ENCODE data around the gene PSG7.
"Not testable (repeated sequence)": the region's sequence is repeated elsewhere in the genome, so short reads cannot be mapped to it uniquely, and the experiment has no call there.

The PSG7 gene

DNA sequence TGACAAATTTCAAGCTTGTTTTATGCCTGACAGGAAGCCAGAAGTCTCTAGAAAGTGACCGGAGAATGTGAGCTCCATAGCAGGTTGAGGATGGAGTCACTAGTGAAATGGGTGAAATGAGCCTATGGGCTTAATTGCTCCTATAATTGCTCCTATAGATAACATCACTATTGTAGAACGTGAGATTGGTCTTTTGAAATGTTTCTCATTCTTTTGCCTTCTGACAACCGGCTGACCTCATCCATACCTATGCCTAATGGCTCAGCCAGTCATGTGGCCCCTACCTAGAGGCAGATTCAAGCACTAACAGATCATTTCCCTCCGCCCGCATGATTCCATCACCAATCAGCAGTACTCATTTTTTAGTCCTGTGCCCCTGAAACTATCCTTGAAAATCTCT, 23.5 kb downstream of the PSG7 start:
- DNase-seq (ENCODE audit: low spot score): not testable (repeated sequence)

DNA sequence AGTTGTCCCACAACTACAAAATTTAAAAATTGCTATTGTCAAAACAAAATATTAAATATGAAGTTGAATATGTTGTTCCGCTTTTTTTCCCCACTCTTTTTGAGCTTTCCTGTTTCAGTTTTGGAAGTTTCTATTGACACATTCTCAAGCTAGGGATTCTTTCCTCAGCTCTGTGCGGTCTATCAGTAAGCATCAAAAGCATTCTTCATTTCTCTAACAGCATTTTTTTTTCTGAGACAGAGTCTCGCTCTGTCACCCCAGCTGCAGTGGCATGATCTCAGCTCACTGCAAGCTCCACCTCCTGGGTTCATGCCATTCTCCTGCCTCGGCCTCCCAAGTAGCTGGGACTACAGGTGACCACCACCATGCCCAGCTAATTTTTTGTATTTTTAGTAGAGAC, 24.1 kb downstream of the PSG7 start:
- DNase-seq (ENCODE audit: low spot score): not testable (repeated sequence)

DNA sequence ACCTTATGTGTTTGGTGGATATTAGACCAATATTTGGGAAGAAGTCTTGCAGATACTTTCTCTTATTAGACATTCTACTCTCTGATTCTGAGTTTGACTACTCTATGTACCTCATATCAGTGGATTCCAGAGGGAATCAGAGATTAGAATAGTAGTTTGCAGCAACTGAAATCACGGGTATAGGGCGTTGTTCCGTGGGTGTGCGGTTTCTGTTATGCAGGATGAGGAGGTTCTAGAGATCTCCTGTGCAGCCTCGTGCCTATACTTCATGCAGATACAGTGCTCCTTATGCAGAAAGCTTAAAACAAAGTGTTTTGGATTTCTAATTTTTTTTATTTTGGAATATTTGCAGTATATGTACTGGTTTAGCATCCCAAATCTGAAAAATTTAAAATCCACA, 25.3 kb downstream of the PSG7 start:
- not testable (repeated sequence) for DNase-seq (ENCODE audit: low spot score)

DNA sequence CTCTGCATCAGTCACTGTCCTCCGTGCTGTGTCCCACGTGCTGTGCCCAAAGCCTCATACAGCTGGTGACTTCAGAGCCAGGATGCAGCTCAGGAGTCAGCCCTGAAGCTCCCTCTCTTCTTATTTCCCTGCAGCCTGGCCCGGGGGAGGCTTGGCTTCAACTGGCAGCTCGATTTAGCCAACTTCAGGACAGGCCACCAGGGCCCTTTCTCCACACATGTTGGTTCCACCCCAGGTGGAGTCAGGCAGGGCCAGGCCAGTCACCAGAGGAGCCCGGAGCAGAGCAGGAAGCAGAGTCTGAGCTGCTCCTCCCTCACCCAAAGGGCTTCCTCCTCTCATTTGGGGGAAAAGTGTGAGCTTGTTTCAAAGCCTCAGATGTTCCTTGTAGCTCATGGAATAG, 30.8 kb downstream of the PSG7 start:
- DNase-seq (ENCODE audit: low spot score): not testable (repeated sequence)

DNA sequence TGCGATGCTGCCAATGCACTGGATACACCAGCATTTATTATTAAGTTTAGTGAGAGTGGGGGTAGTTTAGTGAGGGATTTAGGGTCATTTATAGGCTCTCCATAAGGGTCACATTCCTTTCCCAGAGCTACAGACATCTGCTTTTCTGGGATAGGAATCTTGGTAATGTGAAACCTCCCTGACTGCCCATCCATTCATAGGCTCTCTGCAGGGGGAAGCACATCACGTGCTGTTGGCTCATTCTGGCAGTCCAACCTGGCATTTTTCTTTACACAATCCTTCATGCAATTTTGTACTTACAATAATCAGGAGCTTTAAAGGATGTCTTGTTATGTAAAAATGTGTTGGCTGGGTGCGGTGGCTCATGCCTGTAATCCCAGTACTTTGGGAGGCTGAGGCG, 36.4 kb downstream of the PSG7 start:
- DNase-seq (ENCODE audit: low spot score): not testable (repeated sequence)

DNA sequence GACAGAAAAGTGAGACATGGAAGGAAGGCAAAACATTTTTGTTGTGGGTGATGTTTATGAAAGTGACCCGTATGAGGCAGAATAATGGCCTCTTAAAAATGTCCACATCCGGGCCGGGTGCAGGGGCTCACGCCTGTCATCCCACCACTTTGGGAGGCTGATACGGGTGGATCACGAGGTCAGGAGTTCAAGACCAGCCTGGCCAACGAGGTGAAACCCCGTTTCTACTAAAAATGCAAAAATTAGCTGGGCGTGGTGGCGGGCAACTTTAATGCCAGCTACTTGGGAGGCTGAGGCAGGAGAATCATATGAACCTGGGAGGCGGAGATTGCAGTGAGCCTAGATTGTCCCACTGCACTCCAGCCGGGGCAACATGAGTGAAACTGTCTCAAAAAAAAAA, 37.3 kb downstream of the PSG7 start:
- not testable (repeated sequence) for DNase-seq (ENCODE audit: low spot score)

DNA sequence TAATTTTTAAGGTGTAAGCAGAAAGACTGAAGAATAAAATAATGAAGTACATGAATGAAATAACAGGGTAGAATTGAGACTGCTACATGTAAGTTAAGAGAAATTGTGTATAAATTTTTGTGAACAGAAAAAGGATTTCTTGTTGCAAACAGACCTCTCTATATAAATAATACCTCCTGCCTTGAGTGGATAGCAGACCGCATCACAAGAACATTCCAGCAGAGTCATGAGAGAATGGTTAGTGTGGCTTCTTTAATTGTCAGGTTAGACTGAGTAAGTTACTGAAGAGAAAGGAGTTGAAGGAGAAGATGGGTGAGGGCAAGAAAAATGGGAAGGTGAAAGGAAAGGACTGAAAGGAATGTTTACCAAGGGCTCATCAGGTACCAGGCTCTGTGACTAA, 37.9 kb downstream of the PSG7 start:
- not testable (repeated sequence) for DNase-seq (ENCODE audit: low spot score)

DNA sequence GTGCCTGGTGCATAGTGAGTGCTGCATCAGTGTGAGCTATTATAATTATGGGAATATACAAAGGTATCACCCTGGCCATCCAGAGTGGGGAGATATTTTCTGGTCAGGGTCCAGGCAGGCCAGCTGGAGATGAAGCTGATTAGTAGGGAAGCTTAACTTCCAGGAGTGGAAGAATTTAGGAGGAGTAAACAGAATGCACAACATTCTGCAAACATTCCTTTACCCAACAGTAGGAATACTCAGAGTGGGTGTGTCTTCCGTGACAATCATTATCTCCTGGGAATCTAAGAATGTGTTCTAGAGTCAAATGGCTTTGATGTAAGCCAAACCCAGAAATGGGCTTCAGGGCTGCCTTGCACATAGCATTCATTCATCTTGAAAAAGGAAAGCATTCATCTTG, 38.4 kb downstream of the PSG7 start:
- DNase-seq (ENCODE audit: low spot score): not testable (repeated sequence)

DNA sequence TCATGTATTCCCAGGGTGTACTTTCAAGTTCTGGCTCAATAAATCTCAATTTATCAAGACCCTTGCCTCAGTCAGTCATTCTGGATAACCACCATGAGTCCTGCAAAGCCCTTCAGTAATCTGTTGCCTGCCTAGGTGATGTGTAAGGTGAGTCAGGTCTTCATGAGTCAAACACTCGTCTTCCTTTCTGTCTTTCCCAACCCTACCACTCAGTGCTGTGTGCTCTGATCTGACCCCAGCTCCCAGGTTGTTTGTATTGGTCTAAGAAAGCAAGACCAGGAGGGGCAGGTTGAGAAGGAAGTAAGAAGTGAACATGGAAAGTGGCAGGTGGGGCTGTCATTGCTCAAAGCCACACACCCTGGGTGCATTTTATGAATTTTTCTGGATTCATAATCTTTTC, 39.3 kb downstream of the PSG7 start:
- DNase-seq (ENCODE audit: low spot score): not testable (repeated sequence)

DNA sequence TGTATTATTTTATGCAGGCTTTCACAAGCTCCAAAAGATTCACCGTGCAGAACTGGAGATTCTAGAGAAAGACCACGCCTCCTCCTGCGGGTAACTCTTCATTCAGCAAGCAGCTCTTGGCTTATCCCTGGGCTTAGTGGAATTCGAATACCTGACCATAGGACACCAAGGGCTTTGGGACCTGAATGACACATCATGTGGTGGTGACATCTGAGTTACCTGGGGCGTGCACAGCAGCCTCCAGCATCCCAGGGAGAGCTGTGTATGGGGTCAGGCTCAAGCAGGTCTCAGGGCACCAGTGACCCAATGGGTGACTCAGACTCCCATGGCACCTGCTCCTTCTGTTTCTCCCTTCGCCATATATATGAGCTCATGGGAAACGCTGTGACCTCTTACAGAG, 46.6 kb downstream of the PSG7 start:
- not testable (repeated sequence) for DNase-seq (ENCODE audit: low spot score)

DNA sequence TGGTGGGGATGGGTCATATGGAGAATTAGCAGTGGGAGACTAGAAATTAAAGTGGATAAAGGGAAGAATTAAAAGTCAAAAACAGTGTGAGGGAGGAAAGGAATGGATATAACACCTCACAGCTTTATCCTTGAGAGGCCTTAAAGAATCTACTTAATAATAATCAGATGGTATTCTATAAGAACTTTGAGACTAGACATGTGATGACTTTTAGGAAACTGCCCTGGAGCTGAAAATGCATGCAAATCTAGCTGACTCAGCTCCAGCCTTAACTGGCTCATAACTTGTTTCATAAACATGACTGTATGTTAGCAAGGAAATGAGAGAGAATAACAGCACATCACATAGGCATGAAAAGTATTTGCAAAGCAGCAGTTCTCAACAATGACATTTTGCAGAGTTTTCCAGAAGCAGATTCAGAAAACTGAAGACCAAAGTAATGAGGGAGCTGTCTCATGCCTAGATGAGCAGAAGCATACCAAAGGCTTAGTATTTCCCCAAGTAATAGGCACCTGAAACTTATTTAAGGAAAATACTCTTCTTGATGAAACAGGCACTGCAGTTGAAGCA, 49.0 kb downstream of the PSG7 start:
- not testable (repeated sequence) for DNase-seq (ENCODE audit: low spot score)

DNA sequence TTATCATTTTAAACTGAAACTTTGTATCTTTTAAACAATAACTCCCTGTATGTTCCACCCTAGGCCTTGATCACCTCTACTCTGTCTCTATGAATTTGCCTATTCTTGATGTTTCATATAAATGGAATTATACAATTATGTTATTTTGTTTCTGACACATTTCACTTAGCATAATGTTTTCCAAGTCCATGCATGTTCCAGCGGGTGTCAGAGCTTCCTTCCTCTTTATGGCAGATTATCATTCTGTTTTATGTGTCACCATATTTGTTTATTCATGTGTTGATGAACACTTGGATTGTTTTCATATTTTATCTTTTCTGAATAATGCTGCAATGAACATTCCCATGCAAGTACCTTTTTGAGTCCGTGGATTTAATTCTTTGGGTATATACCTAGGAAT, 54.3 kb downstream of the PSG7 start:
- DNase-seq (ENCODE audit: low spot score): not testable (repeated sequence)

DNA sequence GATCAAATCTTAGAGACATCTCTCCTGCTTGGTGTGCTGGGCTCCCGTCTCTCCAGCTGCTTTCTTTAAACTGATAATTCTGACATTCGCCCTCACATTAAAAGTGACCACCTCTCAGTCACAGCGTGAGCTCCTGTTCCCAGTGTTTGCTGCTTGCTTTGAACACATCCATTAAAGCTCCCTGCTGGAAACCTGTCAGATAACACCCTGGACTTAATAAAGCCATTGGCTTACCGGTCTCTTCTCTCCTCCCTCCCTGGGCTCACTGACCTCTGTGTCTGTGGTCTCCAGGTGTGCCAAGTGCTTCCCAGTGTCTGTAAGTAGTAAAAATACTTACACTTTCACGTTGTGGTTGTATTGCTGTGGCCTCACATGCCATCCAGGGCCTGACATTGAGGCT, 55.0 kb downstream of the PSG7 start:
- DNase-seq (ENCODE audit: low spot score): not testable (repeated sequence)

DNA sequence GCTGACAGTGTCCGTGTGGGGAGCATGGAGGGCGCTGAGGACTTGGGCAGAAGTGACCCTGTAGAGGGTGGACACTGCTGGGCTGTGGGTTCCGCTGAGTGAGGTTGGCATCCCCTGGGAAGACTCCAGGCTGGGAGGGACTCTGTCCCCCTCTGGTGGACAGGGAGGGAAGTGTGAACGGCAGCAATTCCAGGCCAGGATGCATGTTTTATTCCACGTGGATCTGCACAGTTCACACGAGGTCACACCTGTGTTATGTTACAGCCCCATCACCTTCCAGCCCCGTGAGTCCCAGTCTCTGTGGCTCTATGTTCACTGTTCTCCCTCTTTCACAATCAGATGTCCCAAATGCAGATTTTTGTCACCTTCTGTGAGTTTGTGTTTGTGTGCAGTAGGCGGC, 55.7 kb downstream of the PSG7 start:
- not testable (repeated sequence) for DNase-seq (ENCODE audit: low spot score)

DNA sequence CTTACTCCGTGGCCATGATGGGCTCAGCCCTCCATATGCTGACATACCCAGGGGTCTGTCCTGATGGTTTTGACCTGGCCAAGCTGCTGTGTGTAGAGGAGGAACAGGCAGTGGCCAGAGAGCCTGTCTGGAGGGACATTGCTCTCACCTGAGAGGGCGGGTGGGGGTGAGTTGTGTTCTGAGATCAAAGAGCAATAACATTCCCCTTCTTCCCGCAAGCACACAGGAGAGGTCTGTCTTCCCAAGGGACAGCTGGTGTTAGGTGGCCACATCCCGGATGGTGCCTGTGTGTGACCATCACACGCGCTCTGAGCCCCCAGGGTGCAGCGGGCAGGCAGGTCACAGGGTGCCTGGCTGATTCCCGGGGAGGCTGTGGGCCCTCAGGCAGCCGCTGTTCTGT, 56.4 kb downstream of the PSG7 start:
- DNase-seq (ENCODE audit: low spot score): not testable (repeated sequence)

DNA sequence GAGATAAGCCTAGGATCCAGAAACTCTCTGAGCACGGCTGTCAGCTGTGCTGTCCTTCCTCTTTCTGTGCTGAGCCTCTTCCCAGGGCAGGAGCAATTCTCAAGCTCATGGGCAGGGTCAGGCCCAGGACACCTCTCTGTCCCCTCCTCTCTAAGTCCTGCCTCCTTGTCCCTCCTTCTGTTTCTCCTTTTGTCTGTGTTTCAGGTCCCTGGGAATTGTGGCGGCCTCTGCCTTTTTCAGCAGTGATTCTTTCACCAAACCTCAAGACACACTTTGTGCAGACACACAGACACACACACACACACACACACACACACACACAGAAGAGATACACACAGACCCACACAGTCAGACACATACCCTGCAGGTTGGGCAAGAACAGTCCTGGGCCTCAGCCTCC, 57.4 kb downstream of the PSG7 start, which contains the start of gene PSG1:
TSS of gene PSG1 (minus strand) at position 101 of the 400 bp plus-strand sequence. CDS start 132 bp downstream, outside the sequence.
- DNase-seq (ENCODE audit: low spot score): no peak

DNA sequence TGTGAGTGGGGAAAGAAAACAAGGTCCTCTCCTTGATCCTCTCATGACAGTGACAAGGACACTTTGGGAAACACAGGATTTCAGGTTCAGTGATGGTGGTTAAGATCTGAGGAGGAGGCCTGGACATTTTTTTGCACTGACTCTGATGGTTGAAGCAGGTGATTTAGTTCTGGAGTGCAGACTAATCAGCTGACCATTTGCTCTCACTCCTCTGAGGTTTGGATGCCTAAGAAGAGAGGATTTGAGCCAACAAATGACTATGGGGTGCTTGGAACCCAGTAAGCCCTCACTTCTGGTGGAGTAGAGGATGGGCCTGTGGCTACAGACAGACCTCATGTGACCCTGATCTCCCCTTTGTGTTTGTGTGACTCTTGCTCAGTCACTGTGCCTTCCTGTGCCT, 60.4 kb downstream of the PSG7 start:
- DNase-seq (ENCODE audit: low spot score): not testable (repeated sequence)

DNA sequence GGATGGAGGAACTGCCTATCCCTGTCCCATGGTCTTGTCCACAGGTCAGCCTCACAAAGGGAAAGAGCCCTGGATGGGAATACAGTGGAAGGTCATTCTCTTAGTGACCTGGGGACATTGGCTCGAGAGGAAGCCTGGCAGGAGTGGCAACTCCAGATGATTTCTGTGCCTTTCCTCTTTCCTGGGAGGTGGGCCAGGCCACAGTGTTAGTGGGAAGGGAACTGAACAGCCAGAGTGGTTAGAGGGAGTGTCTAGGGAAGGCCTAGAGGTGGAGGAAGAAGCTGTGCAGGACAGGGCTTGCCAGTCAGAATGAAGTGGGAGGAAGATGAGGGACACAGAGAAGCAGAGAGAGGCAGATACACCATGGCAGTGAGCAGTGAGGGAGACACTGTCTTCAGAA, 61.1 kb downstream of the PSG7 start:
- DNase-seq (ENCODE audit: low spot score): not testable (repeated sequence)

DNA sequence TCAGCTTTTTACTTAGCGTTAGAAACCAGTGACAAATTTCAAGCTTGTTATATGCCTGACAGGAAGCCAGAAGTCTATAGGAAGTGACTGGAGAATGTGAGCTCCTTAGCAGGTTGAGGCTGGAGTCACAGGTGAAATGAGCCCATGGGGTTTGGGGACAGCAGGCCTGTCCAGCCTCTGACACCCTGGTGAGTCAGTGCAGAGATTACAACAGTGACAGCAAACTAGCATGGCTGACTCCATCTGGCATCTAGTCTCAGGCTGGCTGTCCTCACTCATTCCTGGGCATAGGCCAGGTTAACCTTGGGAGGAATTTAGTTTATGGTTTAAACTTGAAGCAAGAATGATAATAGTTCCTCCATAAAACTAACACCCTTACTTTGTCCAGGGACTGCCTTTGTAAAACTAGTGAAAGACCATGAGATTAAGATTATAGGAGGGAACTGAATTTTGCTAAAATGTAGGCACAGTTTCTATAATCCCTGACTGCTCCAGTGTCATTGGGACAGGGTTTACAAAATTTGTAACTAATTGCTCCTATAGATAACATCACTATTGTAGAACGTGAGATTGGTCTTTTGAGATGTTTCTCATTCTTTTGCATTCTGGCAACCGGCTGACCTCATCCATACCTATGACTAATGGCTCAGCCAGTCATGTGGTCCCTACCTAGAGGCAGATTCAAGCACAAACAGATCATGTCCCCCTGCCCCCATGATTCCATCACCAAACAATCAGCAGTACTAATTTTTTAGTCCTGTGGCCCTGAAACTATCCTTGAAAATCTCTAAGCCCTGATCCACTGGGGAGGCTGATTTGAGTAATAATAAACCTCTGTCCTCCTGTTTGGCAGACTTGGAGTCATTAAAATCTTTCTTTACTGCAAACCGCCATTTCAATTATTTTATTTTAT, 61.9 kb downstream of the PSG7 start:
- DNase-seq (ENCODE audit: low spot score): not testable (repeated sequence)

DNA sequence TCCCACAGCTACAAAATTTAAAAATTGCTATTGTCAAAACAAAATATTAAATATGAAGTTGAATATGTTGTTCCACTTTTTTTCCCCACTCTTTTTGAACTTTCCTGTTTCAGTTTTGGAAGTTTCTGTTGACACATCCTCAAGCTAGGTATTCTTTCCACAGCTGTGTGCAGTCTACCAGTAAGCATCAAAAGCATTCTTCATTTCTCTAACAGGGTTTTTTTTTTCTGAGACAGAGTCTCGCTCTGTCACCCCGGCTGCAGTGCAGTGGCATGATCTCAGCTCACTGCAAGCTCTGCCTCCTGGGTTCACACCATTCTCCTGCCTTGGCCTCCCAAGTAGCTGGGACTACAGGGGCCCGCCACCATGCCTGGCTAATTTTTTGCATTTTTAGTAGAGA, 62.9 kb downstream of the PSG7 start:
- not testable (repeated sequence) for DNase-seq (ENCODE audit: low spot score)
